NK-92 treated with Interleukin-12 subunit alpha and Interleukin-12 subunit beta, amount 100 ng/mL, for 24 hours (cell line): ENCODE measurements around the gene IFI35.
"Not testable (repeated sequence)": the region's sequence is repeated elsewhere in the genome, so short reads cannot be mapped to it uniquely, and the experiment has no call there.

Source experiments
- DNase-seq: peaks from one replicate; lab custom pipeline; 2025; lab: John Stamatoyannopoulos, UW

Gene IFI35

GRCh38 chr17:42997984-42998938 lies 8.3 kb upstream of the IFI35 start, which contains the start of gene RPL27:
RPL27 (plus strand) TSS chr17:42998419; CDS start chr17:42998751, 332 bp downstream.
- DNase-seq: peak; percentile 90

DNA sequence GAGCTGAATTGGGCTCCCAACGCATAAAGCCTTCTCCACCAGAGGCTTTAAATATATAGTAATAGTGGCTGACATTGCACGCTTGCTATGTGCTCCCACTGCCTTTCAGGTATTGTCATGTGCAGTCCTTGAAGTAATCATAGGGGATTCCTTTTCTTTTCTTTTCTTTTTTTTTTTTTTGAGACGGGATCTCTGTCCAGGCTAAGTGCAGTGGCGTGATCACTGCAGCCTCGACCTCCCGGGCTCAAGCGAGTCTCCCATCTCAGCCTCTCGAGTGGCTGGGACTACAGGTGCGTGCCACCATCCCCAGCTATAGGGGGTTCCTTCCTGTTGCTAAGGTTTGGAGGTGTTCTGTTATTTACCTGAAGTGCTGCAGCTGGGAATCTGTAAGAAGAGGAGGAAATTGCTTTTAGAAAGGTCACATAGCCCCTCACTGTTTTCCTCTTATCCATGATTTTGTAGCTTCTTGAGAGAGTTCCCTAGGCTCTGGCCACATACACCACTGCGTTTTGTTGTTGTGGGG lies 7.5 kb upstream of the IFI35 start:
- no peak for DNase-seq

GRCh38 chr17:43000894-43001293 lies 5.7 kb upstream of the IFI35 start:
- DNase-seq: not testable (repeated sequence)

- DNase-seq: no peak
Observed at GRCh38 chr17:43003542-43004172, 2.9 kb upstream of the IFI35 start.

DNA sequence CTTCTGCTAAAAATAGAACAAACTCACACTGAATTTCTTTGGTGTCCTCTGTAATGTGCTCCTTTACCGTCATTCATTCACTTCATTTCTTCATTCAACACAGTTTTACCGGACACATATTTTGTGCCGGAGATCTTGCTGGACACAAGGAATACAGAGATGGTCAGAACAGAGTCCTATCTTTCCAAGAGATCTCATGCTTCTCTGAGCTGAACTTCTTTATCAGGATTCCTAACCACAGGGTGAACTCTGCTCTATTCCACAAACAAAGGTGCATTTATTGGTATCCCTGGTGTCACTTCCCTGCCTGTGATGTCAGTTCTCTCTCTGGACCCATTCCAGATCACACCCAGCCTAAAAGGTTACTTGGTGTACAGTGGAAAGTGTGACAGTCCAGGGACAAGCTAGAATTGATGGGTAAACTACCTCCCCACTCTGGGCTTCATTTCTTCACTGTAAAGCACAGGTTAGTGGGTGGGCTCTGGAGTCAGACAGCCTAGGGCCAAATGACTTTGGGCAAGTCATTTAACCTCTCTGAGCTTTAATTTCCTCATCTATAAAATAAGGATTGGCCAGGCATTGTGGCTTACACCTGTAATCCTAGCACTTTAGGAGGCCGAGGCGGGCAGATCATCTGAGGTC lies 4.2 kb downstream of the IFI35 start:
- no peak for DNase-seq

DNA sequence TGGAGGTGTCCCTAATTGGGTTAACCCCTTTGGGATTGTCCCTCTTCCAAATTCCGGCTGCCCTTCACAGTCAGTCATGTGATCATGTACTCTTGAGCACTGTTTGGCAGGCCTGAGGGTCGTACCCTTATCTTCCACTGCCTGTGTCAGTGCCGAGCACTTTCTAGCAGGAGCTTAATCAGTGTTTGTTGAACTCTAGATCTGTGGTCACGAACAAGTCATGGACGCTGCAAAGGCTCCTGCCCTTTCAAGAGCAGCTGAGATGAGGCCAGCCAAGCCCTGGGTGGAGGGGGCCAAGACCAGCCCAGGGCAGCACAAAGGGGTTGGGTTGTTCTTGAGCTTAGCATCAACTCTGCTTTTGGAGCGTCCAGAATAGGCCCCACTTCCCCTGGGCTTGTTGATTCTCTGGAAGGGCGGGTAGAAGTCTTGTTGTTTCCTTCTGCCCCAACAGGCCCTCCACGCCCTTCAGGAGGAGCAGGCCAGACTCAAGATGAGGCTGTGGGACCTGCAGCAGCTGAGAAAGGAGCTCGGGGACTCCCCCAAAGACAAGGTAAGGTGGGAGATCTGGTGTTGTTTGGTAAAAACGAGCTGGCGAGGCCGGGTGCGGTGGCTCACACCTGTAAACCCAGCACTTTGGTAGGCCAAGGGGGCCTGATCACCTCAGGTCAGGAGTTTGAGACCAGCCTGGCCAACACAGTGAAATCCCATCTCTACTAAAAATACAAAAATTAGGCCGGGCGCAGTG lies 5.3 kb downstream of the IFI35 start:
- DNase-seq: no peak

- DNase-seq: no peak
Observed at GRCh38 chr17:43013296-43013695, 6.7 kb downstream of the IFI35 start.

GRCh38 chr17:43014020-43014648 lies 7.5 kb downstream of the IFI35 start:
- DNase-seq: no peak

DNA sequence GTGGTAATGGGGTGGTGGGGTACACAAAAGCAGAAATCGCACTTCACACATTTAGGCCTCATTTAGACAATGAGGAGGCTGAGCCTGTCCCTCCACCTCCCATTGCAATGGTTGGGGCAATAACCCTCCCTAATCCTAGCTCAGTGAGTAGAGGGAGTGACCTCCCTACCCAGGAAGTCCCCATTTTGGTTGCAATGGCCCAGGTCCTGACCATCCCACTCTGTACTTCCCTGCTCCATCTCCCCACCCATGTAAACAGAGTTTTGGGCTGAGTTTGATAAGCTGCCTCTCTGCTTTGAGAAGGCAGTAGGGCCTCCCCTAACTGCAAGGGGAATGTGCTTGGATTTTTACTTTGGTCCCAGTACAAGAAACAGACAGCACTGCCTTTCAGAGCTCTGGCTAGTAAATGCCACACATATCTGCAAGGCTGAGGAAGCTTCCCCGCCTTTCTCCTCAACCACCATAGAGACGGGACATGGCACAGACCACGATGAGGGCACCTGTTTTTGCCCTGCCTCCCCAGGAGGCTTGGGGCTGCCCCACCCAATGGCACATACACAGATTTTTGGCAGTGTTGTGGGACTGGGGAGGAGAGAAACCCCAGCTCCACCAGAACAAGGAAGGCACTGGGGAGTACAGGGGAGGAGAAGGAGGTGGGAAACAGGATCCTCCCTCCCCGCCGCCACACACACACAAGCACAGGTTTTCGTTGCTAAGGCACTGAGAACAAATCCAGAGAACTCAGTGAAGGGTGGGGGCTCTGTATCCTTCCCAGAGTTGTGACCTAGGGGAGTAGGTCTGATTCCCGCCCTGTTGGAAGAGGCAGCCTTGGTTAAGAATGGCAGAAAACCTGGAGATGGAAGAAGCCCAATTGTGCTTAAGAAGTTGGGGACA lies 8.3 kb downstream of the IFI35 start:
- DNase-seq: no peak

GRCh38 chr17:43015579-43015978 lies 9.0 kb downstream of the IFI35 start:
- DNase-seq: no peak

GRCh38 chr17:43016216-43016615 lies 9.6 kb downstream of the IFI35 start:
- DNase-seq: no peak

- no peak for DNase-seq
Observed at GRCh38 chr17:43018008-43018853, 11.6 kb downstream of the IFI35 start.

DNA sequence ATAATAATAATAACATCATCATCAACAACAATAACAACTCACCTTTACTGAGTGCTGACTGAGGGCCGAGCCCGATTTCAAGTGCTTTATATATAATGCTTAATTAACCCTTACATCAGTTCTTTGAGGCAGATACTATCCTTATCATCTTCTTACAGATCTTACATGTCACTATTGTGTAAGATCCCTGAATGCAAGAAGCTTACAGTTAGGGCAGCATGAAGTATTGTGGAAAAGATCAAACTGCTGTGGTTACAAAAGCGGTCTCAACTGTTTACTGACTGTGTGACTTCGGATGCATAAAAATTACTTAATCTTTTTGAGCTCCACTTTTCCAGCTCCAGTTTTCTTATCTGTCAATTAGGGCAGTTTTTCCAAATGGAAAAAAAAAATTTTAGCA lies 12.3 kb downstream of the IFI35 start:
- no peak for DNase-seq

- DNase-seq: no peak
Observed at GRCh38 chr17:43019418-43019817, 12.8 kb downstream of the IFI35 start.

- DNase-seq: no peak
Observed at GRCh38 chr17:43020030-43020621, 13.5 kb downstream of the IFI35 start.

DNA sequence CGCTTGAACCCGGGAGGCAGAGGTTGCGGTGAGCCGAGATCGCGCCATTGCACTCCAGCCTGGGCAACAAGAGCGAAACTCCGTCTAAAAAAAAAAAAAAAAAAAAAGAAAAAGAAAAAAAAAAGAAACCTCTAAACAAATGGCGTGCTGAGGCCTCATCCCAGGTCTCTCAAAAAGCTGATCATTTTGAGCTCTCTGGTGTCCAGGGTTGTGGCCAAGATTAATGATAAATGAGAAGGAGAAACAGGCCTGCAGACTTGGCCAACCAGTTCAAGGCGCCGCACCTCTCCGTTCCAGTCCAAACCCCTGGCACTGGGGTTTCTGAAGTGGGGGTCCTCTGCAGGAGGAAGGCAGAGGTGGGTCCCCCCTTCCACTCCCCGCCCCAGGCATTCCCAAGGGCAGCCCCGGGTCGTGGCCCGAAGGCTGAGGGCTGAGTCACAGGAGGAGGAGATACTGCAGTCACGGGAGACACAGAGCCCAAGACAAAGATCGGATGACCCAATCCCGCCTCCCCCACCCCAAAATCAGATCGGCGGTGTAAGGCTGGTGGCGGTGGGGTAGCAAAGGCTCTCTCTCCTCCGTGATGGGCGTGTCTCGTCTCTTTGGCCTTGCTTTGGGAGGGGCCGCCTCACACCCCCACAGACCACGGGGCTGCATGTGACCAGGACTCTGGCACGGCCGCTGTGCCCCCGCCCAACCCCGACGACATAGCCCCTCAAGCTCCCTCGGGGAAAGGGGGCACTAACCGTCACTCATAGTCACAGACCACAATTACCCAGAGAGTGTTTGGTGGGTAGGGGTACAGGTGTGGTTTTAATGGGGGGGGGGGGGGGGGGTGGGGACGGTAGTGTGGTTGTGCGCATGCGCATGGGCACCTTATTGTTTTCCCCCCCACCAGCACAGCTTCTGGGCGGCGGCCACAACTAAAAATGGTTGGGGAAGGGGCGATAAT lies 14.5 kb downstream of the IFI35 start:
- DNase-seq: no peak

DNA sequence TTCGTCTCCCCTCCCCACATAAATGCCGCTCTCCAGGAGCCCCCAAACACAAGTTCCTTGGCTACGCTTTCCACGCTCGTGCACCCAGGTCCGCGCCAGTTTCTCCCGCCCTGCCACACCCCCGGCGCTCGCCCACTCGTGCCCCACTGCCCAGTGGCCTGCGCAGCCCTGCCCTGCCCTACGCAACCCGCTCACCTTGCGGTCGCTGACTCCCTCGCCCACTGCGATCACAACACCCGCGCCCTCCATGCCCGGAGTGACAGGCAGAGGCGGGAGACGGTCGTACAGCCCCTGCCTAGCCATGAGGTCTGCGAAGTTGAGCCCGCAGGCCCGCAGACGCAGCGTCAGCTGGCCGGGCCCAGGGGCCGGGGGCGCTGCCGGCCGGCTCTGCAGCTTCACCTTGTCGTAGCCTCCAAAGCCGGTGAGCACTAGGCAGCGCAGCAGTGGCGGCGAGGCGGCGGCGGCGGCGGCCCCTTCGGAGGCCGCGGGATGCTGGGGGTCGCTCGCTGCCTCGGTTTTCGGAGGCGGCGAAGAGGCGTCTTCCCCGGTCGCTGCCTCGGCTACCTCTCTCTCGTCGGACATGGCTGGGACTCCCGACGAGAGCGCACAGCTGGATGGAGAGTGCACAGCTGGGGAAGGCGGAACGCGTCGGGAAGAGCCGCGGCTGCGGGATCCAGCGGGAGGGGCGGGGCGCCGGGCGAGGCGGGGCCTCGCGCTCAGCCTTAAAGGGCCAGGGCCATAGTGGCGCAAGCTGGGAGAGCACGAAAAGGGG lies 15.3 kb downstream of the IFI35 start, which contains the start of gene VAT1:
VAT1 (minus strand) TSS at position 645 of the 772 bp plus-strand sequence; CDS start at position 582, 63 bp downstream.
- no peak for DNase-seq
